Esophagus muscularis mucosa (tissue), 4 donors: Measurements from ENCODE around the gene VMO1. TPM values are rescaled to one million over a fixed set of nuclear protein-coding genes. Genes with fewer than 3 reads are reported as not detected.
A peak's percentile ranks its signal among the peaks of the same experiment; 100 is the strongest.

Experiments
- DNase-seq: peaks from one replicate; pipeline ENCODE4 v3.0.0-alpha.2; 2017; ENCODE audit errors: extremely low spot score
- H3K27ac ChIP-seq, 4 donors: fragments of 200-600 bp; sonication (generic); replicated peaks in 1 of 4; 1 replicate in 3 of 4; 2 replicates in 1 of 4; pipeline ENCODE4 v1.5.1; 2016 to 2019; ENCODE audit warnings: mild to moderate bottlenecking in 1 of 4
- H3K27me3 ChIP-seq, 4 donors: fragments of 200-600 bp; sonication (generic); one replicate each; pipeline versions ENCODE4 v1.5.1 to v1.6.0; 2016 to 2019
- H3K36me3 ChIP-seq, 4 donors: fragments of 200-600 bp; sonication (generic); one replicate each; pipeline ENCODE4 v1.5.1; 2016 to 2019
- H3K4me1 ChIP-seq, 4 donors: fragments of 200-600 bp; sonication (generic); one replicate each; pipeline ENCODE4 v1.5.1; 2016 to 2019
- H3K4me3 ChIP-seq, 4 donors: fragments of 200-600 bp; sonication (generic); 1 replicate in 2 of 4; 2 replicates in 2 of 4; pipeline ENCODE4 v1.5.1; 2016 to 2019; ENCODE audit warnings: mild to moderate bottlenecking in 4 of 4, moderate library complexity in 1 of 4
- H3K9me3 ChIP-seq, 4 donors: fragments of 200-600 bp; sonication (generic); 1 replicate in 3 of 4; 2 replicates in 1 of 4; pipeline ENCODE4 v1.5.1; 2016 to 2019
- CTCF ChIP-seq, 3 experiments: fragments of 200-600 bp in 2 of 3; fragments of 450-650 bp in 1 of 3; sonication (generic) in 2 of 3; IDR thresholded peaks; one replicate each; pipeline ENCODE4 v1.5.1; 2017 to 2019; ENCODE audit warnings: antibody characterized with exemption in 3 of 3, mild to moderate bottlenecking in 2 of 3, moderate library complexity in 1 of 3
- EP300 ChIP-seq: sonication (generic); formaldehyde crosslinking; IDR thresholded peaks from one replicate; pipeline ENCODE4 v1.6.1; 2017; ENCODE audit warnings: antibody characterized with exemption
- POLR2A ChIP-seq: fragments of 450-650 bp; IDR thresholded peaks from one replicate; pipeline ENCODE4 v1.6.1; 2017; ENCODE audit warnings: antibody characterized with exemption, moderate library complexity, mild to moderate bottlenecking, low read depth
- POLR2AphosphoS5 ChIP-seq, 2 donors: sonication (generic); formaldehyde crosslinking; IDR thresholded peaks; one replicate each; pipeline ENCODE4 v1.6.1; 2017; ENCODE audit warnings: antibody characterized with exemption in 2 of 2
- WGBS: methylation state at CpG from one replicate; pipeline ENCODE4 v1.1.5; 2018; 5-methylcytosine and 5-hydroxymethylcytosine counted together
- intact Hi-C: fragments of 100-400 bp; cut with DNase I; formaldehyde crosslinking; loops from one replicate; pipeline ENCODE4 v1.15.1; 2023
- total RNA-seq, 4 donors: library from RNA; depleted of rRNA; stranded (reverse); fragments of >200 nt; gene quantifications; one replicate each; pipeline versions ENCODE4 v1.1.0 to v1.2.1, GENCODE V29; 2016

Gene VMO1
- total RNA-seq, 4 donors from 2014 or later = 0.86 to 3.3 (median 2.6) TPM

DNA sequence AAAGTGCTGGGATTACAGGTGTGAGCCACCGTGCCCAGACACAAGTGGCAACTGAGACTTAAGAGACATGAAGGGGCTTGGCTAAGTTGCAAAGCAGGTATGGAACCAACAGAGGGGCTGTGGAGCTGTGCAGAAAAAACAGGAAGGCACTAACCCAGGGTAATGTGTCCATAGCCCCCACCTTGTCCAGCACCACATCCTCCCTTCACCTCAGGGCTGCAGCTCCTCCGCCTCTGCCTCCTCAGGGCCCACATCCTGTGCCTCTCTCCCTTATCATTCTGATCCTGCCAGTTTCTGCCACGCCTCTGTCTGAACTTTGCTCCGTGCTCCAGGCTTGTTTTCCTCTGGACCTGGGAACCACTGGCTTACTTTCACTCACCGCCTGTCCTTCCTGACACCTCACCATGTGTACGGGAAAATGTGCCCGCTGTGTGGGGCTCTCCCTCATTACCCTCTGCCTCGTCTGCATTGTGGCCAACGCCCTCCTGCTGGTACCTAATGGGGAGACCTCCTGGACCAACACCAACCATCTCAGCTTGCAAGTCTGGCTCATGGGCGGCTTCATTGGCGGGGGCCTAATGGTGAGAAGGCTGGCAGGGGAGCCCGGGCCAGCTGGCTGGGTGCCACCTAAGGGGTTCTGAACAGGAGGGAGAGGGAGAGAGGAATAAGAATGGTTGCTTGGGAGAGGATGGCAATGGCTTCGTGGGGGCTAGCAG, 14.5 kb downstream of the VMO1 start, which contains the start of gene TM4SF5:
TSS of gene TM4SF5 (plus strand) at position 368 of the 716 bp plus-strand sequence. CDS start at position 405, 37 bp downstream.
- no peak within 1 kb of the TSS for H3K27ac ChIP-seq
- DNase-seq = no peak
- H3K4me1 ChIP-seq = no peaks in the 10 kb centered on the region
- 67% methylated on average over 13 of the region's 13 CpGs for WGBS
- H3K4me3 ChIP-seq = no peak within 1 kb of the TSS
- peaks cover 0 to 31% (median 0%) of the 10 kb centered on the region in 4 donors for H3K27me3 ChIP-seq
- TF ChIP-seq CTCF (IDR thresholded peaks at IDR 0.05) (no peak), EP300 (no peak)
- H3K36me3 ChIP-seq = no peaks in the 10 kb centered on the region
- H3K9me3 ChIP-seq = no peaks in the 10 kb centered on the region
- intact Hi-C loops = no loop called here

DNA sequence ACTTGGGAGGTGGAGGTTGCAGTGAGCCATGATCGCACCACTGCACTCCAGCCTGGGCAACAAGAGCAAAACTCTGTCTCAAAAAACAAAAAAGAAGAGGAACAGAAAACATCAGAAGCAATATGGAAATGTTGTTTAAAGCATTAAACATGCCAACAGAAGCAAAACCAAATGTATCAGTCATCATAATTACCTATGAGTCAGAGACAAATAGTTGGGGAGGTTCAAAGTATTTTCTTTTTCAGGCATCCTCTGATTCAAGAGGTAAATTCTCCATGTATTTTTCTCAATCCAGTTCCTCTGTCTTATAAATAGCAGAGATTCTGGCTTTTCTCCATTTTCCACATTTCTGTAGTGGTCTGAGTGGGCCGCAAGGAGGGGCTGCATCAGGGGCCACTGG, 16.5 kb downstream of the VMO1 start:
- Histone ChIP-seq H3K27me3 (peaks cover 0 to 26% (median 0%) of the 10 kb centered on the region in 4 donors), H3K4me3 (no peak overlapping the region), H3K36me3 (no peaks in the 10 kb centered on the region), H3K4me1 (no peaks in the 10 kb centered on the region), H3K9me3 (no peaks in the 10 kb centered on the region), H3K27ac (no peak overlapping the region)
- TF ChIP-seq POLR2A (no peak), EP300 (no peak), CTCF (IDR thresholded peaks at IDR 0.05) (no peak), POLR2AphosphoS5 (IDR thresholded peaks at IDR 0.05) (no peak)
- intact Hi-C loops = no loop called here
- DNase-seq = no peak
- WGBS = 95% methylated on average over 2 of the region's 2 CpGs

DNA sequence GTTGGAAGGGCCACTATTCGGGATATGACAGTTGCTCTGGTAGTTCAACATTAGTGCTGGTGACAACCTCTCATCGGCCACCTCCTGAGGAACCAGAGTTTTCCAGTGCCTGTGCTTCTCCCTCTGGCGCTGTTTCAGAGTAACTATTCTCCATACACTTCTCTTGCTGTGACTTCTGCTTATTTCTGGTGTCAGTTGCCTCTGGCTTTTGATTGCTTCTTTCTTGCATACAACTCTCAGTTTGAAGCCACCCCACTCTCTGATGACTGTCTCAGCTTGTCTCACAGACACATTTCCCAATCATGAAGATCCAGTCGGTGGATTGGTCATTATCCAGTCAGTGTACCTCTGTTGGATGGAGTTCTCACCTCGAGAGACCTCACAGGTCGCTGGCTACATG, 17.9 kb downstream of the VMO1 start:
- Histone ChIP-seq H3K27ac (no peak overlapping the region), H3K9me3 (no peaks in the 10 kb centered on the region), H3K27me3 (peaks cover 0 to 22% (median 0%) of the 10 kb centered on the region in 4 donors), H3K36me3 (no peaks in the 10 kb centered on the region), H3K4me1 (no peaks in the 10 kb centered on the region), H3K4me3 (no peak overlapping the region)
- intact Hi-C loops = no loop called here
- no peak for TF ChIP-seq EP300
- TF ChIP-seq CTCF (IDR thresholded peaks at IDR 0.05) = no peak
- TF ChIP-seq POLR2AphosphoS5 (IDR thresholded peaks at IDR 0.05) = no peak
- no peak for TF ChIP-seq POLR2A
- no peak for DNase-seq
- WGBS = 79% methylated on average over 6 of the region's 6 CpGs

GRCh38 chr17:4766723-4767122, 19.4 kb downstream of the VMO1 start:
- no peaks in the 10 kb centered on the region for H3K4me1 ChIP-seq
- H3K27me3 ChIP-seq = peaks cover 0 to 11% (median 0%) of the 10 kb centered on the region in 4 donors
- intact Hi-C loops = no loop called here
- WGBS = 61% methylated on average over 8 of the region's 9 CpGs
- DNase-seq = no peak
- no peak overlapping the region for H3K4me3 ChIP-seq
- TF ChIP-seq POLR2AphosphoS5 (IDR thresholded peaks at IDR 0.05) = no peak
- no peak for TF ChIP-seq POLR2A
- TF ChIP-seq CTCF (IDR thresholded peaks at IDR 0.05) = no peak
- TF ChIP-seq EP300 = no peak
- no peaks in the 10 kb centered on the region for H3K9me3 ChIP-seq
- no peaks in the 10 kb centered on the region for H3K36me3 ChIP-seq
- peak overlapping the region in 1 of 4 donors; percentile 39 for H3K27ac ChIP-seq

DNA sequence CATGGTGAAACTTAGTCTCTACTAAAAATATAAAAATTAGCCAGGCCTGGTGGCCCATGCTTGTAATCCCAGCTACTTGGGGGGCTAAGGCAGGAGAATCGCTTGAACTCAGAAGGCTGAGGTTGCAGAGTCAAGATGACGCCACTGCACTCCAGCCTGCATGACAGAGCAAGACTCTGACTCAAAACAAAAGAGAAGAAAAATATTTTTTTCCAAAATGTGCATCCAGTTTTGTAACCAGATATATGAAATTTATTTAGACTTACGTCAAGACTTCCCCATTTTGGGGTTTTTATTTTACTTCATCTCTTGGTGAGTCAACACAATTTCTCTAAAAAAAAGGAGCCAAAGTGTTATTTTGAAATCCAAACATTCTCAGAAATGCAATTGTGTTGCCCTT, 20.0 kb downstream of the VMO1 start:
- Histone ChIP-seq H3K36me3 (no peaks in the 10 kb centered on the region), H3K27ac (peak overlapping the region; percentile 2 to 51 (median 32)), H3K9me3 (no peaks in the 10 kb centered on the region), H3K4me1 (no peaks in the 10 kb centered on the region), H3K27me3 (peaks cover 0 to 6% (median 0%) of the 10 kb centered on the region in 4 donors), H3K4me3 (no peak overlapping the region)
- TF ChIP-seq POLR2AphosphoS5 (IDR thresholded peaks at IDR 0.05) (no peak), CTCF (IDR thresholded peaks at IDR 0.05) (no peak), EP300 (no peak), POLR2A (no peak)
- intact Hi-C loops = no loop called here
- WGBS = 67% methylated on average over 3 of the region's 3 CpGs
- DNase-seq = no peak
